OCI-LY3 (cell line): ENCODE data around the gene E2F2.

Experiments
- H2AFZ ChIP-seq: fragments of 200-600, 300-600 bp; shearing (Covaris generic); 2 replicates; pipeline ENCODE4 v1.6.0; 2014; ENCODE audit warnings: antibody characterized with exemption, low read depth, low read length
- H3K27ac ChIP-seq: fragments of 200-600, 300-600 bp; sonication (generic); 2 replicates; pipeline ENCODE4 v1.5.1; 2014; ENCODE audit warnings: mild to moderate bottlenecking, low read length, moderate library complexity, mixed read lengths
- H3K27me3 ChIP-seq: fragments of 200-600, 300-600 bp; sonication (generic); 2 replicates; pipeline ENCODE4 v1.6.1; 2014; ENCODE audit warnings: low read depth, low read length, mixed read lengths
- H3K36me3 ChIP-seq: fragments of 200-600, 300-600 bp; sonication (generic); replicated peaks from 2 replicates; pipeline ENCODE3; 2014; ENCODE audit warnings: low read depth, low read length, mixed read lengths
- H3K4me1 ChIP-seq: fragments of 300-600, 200-600 bp; sonication (generic); 2 replicates; pipeline ENCODE4 v1.6.1; 2014; ENCODE audit warnings: low read length, mixed read lengths
- H3K4me2 ChIP-seq: fragments of 200-600, 300-600 bp; sonication (generic); 2 replicates; pipeline ENCODE4 v1.6.1; 2014; ENCODE audit warnings: low read length, mixed read lengths
- H3K4me3 ChIP-seq: fragments of 300-600, 200-600 bp; sonication (generic); 2 replicates; pipeline ENCODE4 v1.5.1; 2014; ENCODE audit warnings: antibody characterized with exemption, mild to moderate bottlenecking, low read length, moderate library complexity
- H3K79me2 ChIP-seq: fragments of 300-600, 200-600 bp; shearing (Covaris generic); 2 replicates; pipeline ENCODE4 v1.6.1; 2014; ENCODE audit warnings: mild to moderate bottlenecking, low read length, mixed read lengths
- H3K9ac ChIP-seq: fragments of 300-600, 200-600 bp; shearing (Covaris generic); 2 replicates; pipeline ENCODE4 v1.6.0; 2014; ENCODE audit warnings: mild to moderate bottlenecking, low read length, moderate library complexity
- H3K9me3 ChIP-seq: fragments of 200-600, 300-600 bp; shearing (Covaris generic); 2 replicates; pipeline ENCODE4 v1.6.1; 2014; ENCODE audit warnings: low read length, mixed read lengths; ENCODE audit not compliant: insufficient read depth
- H4K20me1 ChIP-seq: fragments of 200-600, 300-600 bp; sonication (generic); 2 replicates; pipeline ENCODE4 v1.6.1; 2016; ENCODE audit warnings: low read length, mixed read lengths; ENCODE audit not compliant: insufficient read depth
- EZH2phosphoT487 ChIP-seq: fragments of 200-600 bp; shearing (Covaris generic); IDR thresholded peaks from 2 replicates; pipeline ENCODE4 v1.6.1; 2018; ENCODE audit warnings: antibody characterized with exemption, mixed run types, low read depth
- TF ChIP-seq, protein P1 (sequence below): fragments of 200-600, 300-600 bp; sonication (generic); IDR thresholded peaks from 2 replicates; pipeline ENCODE4 v1.5.1; 2014; ENCODE audit warnings: antibody characterized with exemption, low read length, low read depth

Gene E2F2

DNA sequence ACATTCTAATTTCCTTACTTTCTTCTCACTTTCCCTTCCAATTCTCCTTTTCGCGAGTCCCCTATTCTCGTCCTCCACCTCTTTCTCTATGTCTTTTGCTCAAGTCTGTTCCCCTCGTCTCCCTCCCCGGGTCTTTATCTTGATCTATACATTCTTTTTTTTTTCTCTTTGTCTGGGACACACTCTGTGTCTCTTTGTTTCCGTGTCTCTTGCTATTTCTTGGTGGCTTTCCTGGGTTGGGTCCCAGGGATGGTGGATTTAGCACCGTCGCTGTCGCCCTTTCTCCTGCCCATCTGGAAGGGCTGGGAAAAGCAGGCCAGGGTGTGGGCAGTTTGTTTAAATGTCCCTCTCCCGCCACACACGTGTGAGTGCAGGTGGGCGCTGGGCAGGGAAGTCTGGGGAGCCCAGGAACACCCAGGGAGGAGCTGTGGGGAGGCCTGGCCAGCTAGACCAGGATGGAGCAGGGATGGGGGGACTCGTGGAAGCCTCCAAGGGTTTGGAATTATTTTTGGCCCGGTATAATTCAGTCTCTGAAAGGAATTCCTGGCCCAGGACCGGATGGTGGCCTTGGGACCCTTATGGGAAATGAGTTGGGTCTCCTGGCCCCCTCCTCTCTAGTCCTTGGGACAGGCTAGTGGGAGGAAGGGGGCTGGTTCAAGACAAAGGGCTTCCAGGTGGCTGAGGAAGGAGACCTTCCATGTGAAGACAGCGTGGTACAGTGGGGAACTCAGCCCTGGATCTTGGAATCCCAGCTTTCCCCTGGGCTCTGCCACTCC, 37.8 kb upstream of the E2F2 start:
- Histone ChIP-seq H3K27ac (no peak overlapping the region), H3K4me3 (no peak overlapping the region)

DNA sequence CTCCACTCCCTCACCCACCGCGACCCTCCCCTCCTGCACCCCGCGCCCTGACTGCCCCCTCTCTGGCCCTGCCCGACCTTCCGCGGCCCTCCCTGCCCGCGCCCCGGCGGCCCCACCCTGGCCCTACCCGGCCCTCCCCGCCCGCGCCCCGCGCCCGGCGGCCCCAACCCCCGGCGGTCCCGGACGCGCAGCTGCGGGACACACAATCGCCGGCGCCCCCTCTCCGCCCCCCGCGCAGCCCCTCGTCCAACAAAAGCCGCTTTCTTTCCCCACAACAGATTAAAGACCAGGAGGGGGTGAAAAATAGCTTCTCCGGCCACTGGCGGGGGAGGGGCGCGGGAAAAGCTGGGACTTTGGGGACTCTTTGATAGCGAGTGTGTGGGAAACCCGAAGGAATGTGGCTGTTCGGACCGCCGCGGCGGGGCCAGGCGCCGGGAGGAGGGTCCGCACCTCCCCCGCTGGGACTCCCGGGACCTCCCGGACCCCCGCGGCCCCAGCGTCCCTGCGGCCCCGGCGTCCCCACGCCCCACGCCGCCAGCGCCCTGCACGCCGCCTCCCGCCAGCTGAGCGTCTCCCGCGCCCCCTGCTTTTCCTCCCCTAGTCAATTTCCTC, 37.1 kb upstream of the E2F2 start:
- H3K27me3 ChIP-seq, result peaks cover 9% of the 10 kb centered on the region
- H3K27ac ChIP-seq, result no peak overlapping the region
- no peak overlapping the region for H3K9ac ChIP-seq
- no peaks in the 10 kb centered on the region for H3K79me2 ChIP-seq
- no peaks in the 10 kb centered on the region for H4K20me1 ChIP-seq
- H3K4me3 ChIP-seq, result no peak overlapping the region
- H3K36me3 ChIP-seq, result no peaks in the 10 kb centered on the region
- TF ChIP-seq EZH2phosphoT487, result no peak
- H3K9me3 ChIP-seq, result no peaks in the 10 kb centered on the region
- no peak overlapping the region for H3K4me2 ChIP-seq
- no peak overlapping the region for H2AFZ ChIP-seq
- H3K4me1 ChIP-seq, result no peaks in the 10 kb centered on the region

More for the DNA sequence above, 37.8 kb upstream of the E2F2 start:
- no peaks in the 10 kb centered on the region for H3K36me3 ChIP-seq
- no peak overlapping the region for H3K4me2 ChIP-seq
- no peak overlapping the region for H2AFZ ChIP-seq
- H3K9ac ChIP-seq, result no peak overlapping the region
- no peak for TF ChIP-seq EZH2phosphoT487
- TF ChIP-seq, protein P1, sequence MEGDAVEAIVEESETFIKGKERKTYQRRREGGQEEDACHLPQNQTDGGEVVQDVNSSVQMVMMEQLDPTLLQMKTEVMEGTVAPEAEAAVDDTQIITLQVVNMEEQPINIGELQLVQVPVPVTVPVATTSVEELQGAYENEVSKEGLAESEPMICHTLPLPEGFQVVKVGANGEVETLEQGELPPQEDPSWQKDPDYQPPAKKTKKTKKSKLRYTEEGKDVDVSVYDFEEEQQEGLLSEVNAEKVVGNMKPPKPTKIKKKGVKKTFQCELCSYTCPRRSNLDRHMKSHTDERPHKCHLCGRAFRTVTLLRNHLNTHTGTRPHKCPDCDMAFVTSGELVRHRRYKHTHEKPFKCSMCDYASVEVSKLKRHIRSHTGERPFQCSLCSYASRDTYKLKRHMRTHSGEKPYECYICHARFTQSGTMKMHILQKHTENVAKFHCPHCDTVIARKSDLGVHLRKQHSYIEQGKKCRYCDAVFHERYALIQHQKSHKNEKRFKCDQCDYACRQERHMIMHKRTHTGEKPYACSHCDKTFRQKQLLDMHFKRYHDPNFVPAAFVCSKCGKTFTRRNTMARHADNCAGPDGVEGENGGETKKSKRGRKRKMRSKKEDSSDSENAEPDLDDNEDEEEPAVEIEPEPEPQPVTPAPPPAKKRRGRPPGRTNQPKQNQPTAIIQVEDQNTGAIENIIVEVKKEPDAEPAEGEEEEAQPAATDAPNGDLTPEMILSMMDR, result no peak
- H3K79me2 ChIP-seq, result no peaks in the 10 kb centered on the region
- H4K20me1 ChIP-seq, result no peaks in the 10 kb centered on the region
- H3K9me3 ChIP-seq, result no peaks in the 10 kb centered on the region
- H3K27me3 ChIP-seq, result peaks cover 4% of the 10 kb centered on the region
- H3K4me1 ChIP-seq, result no peaks in the 10 kb centered on the region

DNA sequence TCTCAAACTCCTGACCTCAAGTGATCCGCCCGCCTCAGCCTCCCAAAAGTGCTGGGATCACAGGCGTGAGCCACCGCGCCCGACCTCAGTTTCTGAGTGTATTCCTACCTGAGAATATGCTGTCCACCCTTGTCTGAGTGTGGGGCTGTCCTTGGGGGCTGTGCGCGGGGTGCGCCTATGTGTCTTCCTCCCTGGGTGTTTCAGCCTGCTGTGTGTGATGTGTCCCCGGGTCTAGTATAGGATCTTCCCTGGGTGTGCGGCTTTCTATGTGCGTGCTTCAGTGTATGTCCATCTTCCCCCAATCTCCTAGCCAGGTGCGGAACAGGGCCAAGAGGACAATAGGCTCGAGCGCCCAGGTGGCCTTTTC, 36.6 kb upstream of the E2F2 start:
- no peak overlapping the region for H2AFZ ChIP-seq
- H3K79me2 ChIP-seq, result no peaks in the 10 kb centered on the region
- no peak overlapping the region for H3K9ac ChIP-seq
- no peaks in the 10 kb centered on the region for H3K9me3 ChIP-seq
- no peak overlapping the region for H3K27ac ChIP-seq
- no peaks in the 10 kb centered on the region for H3K36me3 ChIP-seq
- H3K4me1 ChIP-seq, result 0 out of 2 replicates have a peak, but pooled peaks cover 3% of the 10 kb centered on the region
- no peak overlapping the region for H3K4me3 ChIP-seq
- TF ChIP-seq, protein P1, result no peak
- TF ChIP-seq EZH2phosphoT487, result no peak
- no peaks in the 10 kb centered on the region for H4K20me1 ChIP-seq
- H3K4me2 ChIP-seq, result no peak overlapping the region
- H3K27me3 ChIP-seq, result peaks cover 9% of the 10 kb centered on the region

DNA sequence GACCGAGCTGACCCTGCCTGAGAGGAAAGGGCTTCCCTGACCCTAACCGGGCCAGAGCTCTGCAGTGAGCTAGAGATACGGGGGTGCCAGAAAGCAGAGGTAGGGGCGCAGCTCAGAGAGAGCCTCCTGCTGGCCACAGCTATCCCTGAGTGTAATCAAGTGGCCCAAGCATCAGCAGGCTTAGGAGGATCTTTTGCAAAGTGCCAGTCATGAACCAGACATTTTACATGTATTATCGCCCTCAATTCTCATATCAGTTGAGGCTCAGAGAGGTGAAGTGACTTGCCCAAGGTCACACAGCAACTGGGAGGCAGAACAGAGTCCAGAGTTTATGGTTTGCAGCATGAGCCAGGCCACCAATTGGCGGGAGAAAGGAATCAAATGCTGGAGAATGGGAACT, 35.3 kb upstream of the E2F2 start:
- H3K4me2 ChIP-seq, result no peak overlapping the region
- H2AFZ ChIP-seq, result no peak overlapping the region
- no peaks in the 10 kb centered on the region for H3K79me2 ChIP-seq
- H4K20me1 ChIP-seq, result no peaks in the 10 kb centered on the region
- H3K4me3 ChIP-seq, result no peak overlapping the region
- no peaks in the 10 kb centered on the region for H3K36me3 ChIP-seq
- no peak overlapping the region for H3K9ac ChIP-seq
- no peak overlapping the region for H3K27ac ChIP-seq
- TF ChIP-seq EZH2phosphoT487, result no peak
- TF ChIP-seq, protein P1, result no peak
- no peaks in the 10 kb centered on the region for H3K9me3 ChIP-seq
- peaks cover 16% of the 10 kb centered on the region for H3K27me3 ChIP-seq
- H3K4me1 ChIP-seq, result peaks cover 10% of the 10 kb centered on the region
